HepG2 (cell line): ENCODE measurements around the gene SDR39U1. TPM values are rescaled to one million over a fixed set of nuclear protein-coding genes. Genes with fewer than 3 reads are reported as not detected.

Experiments
- DZIP1 ChIP-seq: sonication (generic); formaldehyde crosslinking; IDR thresholded peaks from 2 replicates; pipeline ENCODE4 v1.5.0; 2020; ENCODE audit warnings: mild to moderate bottlenecking, missing genetic modification reagents
- ELF4 ChIP-seq: sonication (generic); formaldehyde crosslinking; IDR thresholded peaks from 2 replicates; pipeline ENCODE4 v1.5.0; 2020; ENCODE audit warnings: missing genetic modification reagents, mild to moderate bottlenecking, moderate library complexity, borderline replicate concordance
- ESRRA ChIP-seq: sonication (generic); formaldehyde crosslinking; IDR thresholded peaks from 2 replicates; pipeline ENCODE4 v1.5.1; 2020; ENCODE audit warnings: mild to moderate bottlenecking, low read depth, missing genetic modification reagents
- GTF3A ChIP-seq: sonication (generic); formaldehyde crosslinking; conservative IDR thresholded peaks from 2 replicates; pipeline ENCODE4 v1.4.0; 2020; ENCODE audit warnings: mild to moderate bottlenecking, missing genetic modification reagents
- HNRNPL ChIP-seq: fragments of 200-400 bp; formaldehyde crosslinking; IDR thresholded peaks from 2 replicates; pipeline ENCODE4 v1.6.1; 2017; ENCODE audit warnings: mild to moderate bottlenecking, low read depth, low read length
- ISX ChIP-seq: sonication (generic); formaldehyde crosslinking; conservative IDR thresholded peaks from 2 replicates; pipeline ENCODE4 v1.5.0; 2020; ENCODE audit warnings: missing genetic modification reagents
- MED13 ChIP-seq: sonication (generic); formaldehyde crosslinking; IDR thresholded peaks from 2 replicates; pipeline ENCODE4 v1.5.0; 2020; ENCODE audit warnings: missing genetic modification reagents
- MTERF4 ChIP-seq: sonication (generic); formaldehyde crosslinking; IDR thresholded peaks from 2 replicates; pipeline ENCODE4 v1.8.0; 2023; ENCODE audit warnings: mild to moderate bottlenecking, missing genetic modification reagents
- MYNN ChIP-seq: sonication (generic); formaldehyde crosslinking; IDR thresholded peaks from 2 replicates; pipeline ENCODE4 v1.4.0; 2020; ENCODE audit warnings: mild to moderate bottlenecking, low read depth, missing genetic modification reagents
- NFKBIZ ChIP-seq: IDR thresholded peaks from 2 replicates; pipeline ENCODE4 v1.6.1; 2018; ENCODE audit warnings: missing genetic modification reagents, missing compliant biosample characterization
- NRL ChIP-seq: sonication (generic); formaldehyde crosslinking; IDR thresholded peaks from 2 replicates; pipeline ENCODE4 v1.5.0; 2020; ENCODE audit warnings: missing genetic modification reagents, mild to moderate bottlenecking, moderate library complexity, borderline replicate concordance
- PHF20 ChIP-seq: sonication (generic); formaldehyde crosslinking; IDR thresholded peaks from 2 replicates; pipeline ENCODE4 v1.5.0; 2020; ENCODE audit warnings: mild to moderate bottlenecking, missing genetic modification reagents
- SAFB2 ChIP-seq: sonication (generic); formaldehyde crosslinking; IDR thresholded peaks from 2 replicates; pipeline ENCODE4 v1.5.1; 2020; ENCODE audit warnings: missing genetic modification reagents, low read depth, mild to moderate bottlenecking, borderline replicate concordance
- SMAD1 ChIP-seq: sonication (generic); formaldehyde crosslinking; IDR thresholded peaks from 2 replicates; pipeline ENCODE4 v1.4.0; 2020; ENCODE audit warnings: missing genetic modification reagents, low read depth, mild to moderate bottlenecking, borderline replicate concordance
- U2AF2 ChIP-seq: fragments of 200-400 bp; formaldehyde crosslinking; IDR thresholded peaks from 2 replicates; pipeline ENCODE4 v1.6.1; 2017; ENCODE audit warnings: low read depth, mild to moderate bottlenecking, low read length
- ZMYM3 ChIP-seq: sonication (generic); formaldehyde crosslinking; IDR thresholded peaks from 2 replicates; pipeline ENCODE4 v1.5.1; 2020; ENCODE audit warnings: mild to moderate bottlenecking, missing genetic modification reagents
- ZMYM4 ChIP-seq: sonication (generic); formaldehyde crosslinking; IDR thresholded peaks from 2 replicates; pipeline ENCODE4 v1.8.1; 2023; ENCODE audit warnings: mild to moderate bottlenecking, missing genetic modification reagents
- ZNF138 ChIP-seq: sonication (generic); formaldehyde crosslinking; IDR thresholded peaks from 2 replicates; pipeline ENCODE4 v1.5.0; 2020; ENCODE audit warnings: mild to moderate bottlenecking, low read depth, missing genetic modification reagents
- ZNF230 ChIP-seq: sonication (generic); formaldehyde crosslinking; IDR thresholded peaks from 2 replicates; pipeline ENCODE4 v1.4.0; 2020; ENCODE audit warnings: mild to moderate bottlenecking, missing genetic modification reagents
- polyA plus RNA-seq, 8 experiments: library from polyadenylated mRNA; depleted of rRNA in 3 of 8; stranded (reverse) in 7 of 8; unstranded in 1 of 8; fragments of >200 nt; fragmentation: Illumina TruSeq in 4 of 8; extraction: Trizol in 4 of 8; gene quantifications; 2 replicates each; pipeline versions ENCODE4 v1.2.1 to v1.2.3, GENCODE V29; 2011 to 2016; ENCODE audit warnings: low read depth in 4 of 8, missing spikeins in 1 of 8, mixed read lengths in 1 of 8; ENCODE audit not compliant: insufficient read depth in 1 of 8
- total RNA-seq, 5 experiments: library from RNA; depleted of rRNA; stranded (reverse); fragments of >200 nt; fragmentation: Illumina TruSeq; extraction: Trizol; gene quantifications; 2 replicates each; pipeline ENCODE4 v1.2.3, GENCODE V29; 2016; ENCODE audit warnings: low read depth in 1 of 5
- TF ChIP-seq, protein P1 (sequence below): sonication (generic); formaldehyde crosslinking; IDR thresholded peaks from 2 replicates; pipeline ENCODE4 v1.8.0; 2022; ENCODE audit warnings: missing genetic modification reagents, mild to moderate bottlenecking, borderline replicate concordance
- TF ChIP-seq, protein P2 (sequence below): sonication (generic); formaldehyde crosslinking; IDR thresholded peaks from 2 replicates; pipeline ENCODE4 v1.5.1; 2020; ENCODE audit warnings: missing genetic modification reagents, mild to moderate bottlenecking, borderline replicate concordance
- TF ChIP-seq, protein P3 (sequence below): sonication (generic); formaldehyde crosslinking; IDR thresholded peaks from 2 replicates; pipeline ENCODE4 v1.4.0; 2020; ENCODE audit warnings: missing genetic modification reagents

Gene SDR39U1
- total and polyA plus RNA-seq, 2 of the 13 experiments (the other 11 are each of a cell fraction or from before 2014, with no cell fraction given) = 34.4 to 129 TPM

GRCh38 chr14:24442240-24443052 is at the start of gene SDR39U1 (continued):
- peak; percentile 100 for TF ChIP-seq NRL (CRISPR knock-in tag)
- peak; percentile 98 for TF ChIP-seq PHF20
- TF ChIP-seq, protein P1, sequence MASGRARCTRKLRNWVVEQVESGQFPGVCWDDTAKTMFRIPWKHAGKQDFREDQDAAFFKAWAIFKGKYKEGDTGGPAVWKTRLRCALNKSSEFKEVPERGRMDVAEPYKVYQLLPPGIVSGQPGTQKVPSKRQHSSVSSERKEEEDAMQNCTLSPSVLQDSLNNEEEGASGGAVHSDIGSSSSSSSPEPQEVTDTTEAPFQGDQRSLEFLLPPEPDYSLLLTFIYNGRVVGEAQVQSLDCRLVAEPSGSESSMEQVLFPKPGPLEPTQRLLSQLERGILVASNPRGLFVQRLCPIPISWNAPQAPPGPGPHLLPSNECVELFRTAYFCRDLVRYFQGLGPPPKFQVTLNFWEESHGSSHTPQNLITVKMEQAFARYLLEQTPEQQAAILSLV (CRISPR knock-in tag) = peak; percentile 94
- peak; percentile 99 for TF ChIP-seq DZIP1 (CRISPR knock-in tag)
- peak; percentile 92 for TF ChIP-seq ZMYM4 (CRISPR knock-in tag)
- TF ChIP-seq SMAD1 (CRISPR knock-in tag) = peak; percentile 99; the same call in 1 of the 2 replicates
- TF ChIP-seq ISX = 0 out of 2 replicates have a peak, but pooled peaks have one; percentile 63
- peak; percentile 98 for TF ChIP-seq MTERF4 (CRISPR knock-in tag)
- peak; percentile 89 for TF ChIP-seq ESRRA (CRISPR knock-in tag)
- peak; percentile 94 for TF ChIP-seq MED13 (CRISPR knock-in tag)
- peak; percentile 90 for TF ChIP-seq ELF4 (CRISPR knock-in tag)
- TF ChIP-seq NFKBIZ (CRISPR knock-in tag) = peak; percentile 37
- TF ChIP-seq, protein P2, sequence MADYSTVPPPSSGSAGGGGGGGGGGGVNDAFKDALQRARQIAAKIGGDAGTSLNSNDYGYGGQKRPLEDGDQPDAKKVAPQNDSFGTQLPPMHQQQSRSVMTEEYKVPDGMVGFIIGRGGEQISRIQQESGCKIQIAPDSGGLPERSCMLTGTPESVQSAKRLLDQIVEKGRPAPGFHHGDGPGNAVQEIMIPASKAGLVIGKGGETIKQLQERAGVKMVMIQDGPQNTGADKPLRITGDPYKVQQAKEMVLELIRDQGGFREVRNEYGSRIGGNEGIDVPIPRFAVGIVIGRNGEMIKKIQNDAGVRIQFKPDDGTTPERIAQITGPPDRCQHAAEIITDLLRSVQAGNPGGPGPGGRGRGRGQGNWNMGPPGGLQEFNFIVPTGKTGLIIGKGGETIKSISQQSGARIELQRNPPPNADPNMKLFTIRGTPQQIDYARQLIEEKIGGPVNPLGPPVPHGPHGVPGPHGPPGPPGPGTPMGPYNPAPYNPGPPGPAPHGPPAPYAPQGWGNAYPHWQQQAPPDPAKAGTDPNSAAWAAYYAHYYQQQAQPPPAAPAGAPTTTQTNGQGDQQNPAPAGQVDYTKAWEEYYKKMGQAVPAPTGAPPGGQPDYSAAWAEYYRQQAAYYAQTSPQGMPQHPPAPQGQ = peak; percentile 24; the same call in 1 of the 2 replicates
- TF ChIP-seq ZNF138 (CRISPR knock-in tag) = 0 out of 2 replicates have a peak, but pooled peaks have one; percentile 30
- peak; percentile 78 for TF ChIP-seq U2AF2
- TF ChIP-seq, protein P3, sequence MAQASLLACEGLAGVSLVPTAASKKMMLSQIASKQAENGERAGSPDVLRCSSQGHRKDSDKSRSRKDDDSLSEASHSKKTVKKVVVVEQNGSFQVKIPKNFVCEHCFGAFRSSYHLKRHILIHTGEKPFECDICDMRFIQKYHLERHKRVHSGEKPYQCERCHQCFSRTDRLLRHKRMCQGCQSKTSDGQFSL = peak; percentile 87
- TF ChIP-seq ZMYM3 (CRISPR knock-in tag) = no peak; the same call in 1 of the 2 replicates
- peak; percentile 100 for TF ChIP-seq SAFB2 (CRISPR knock-in tag)
- peak; percentile 81 for TF ChIP-seq MYNN
- no peak; the same call in 1 of the 2 replicates for TF ChIP-seq GTF3A (CRISPR knock-in tag)
- TF ChIP-seq HNRNPL = peak; percentile 90
- TF ChIP-seq ZNF230 = peak; percentile 98
